Upper lobe of left lung (tissue), 4 donors: Measurements from ENCODE around the gene RPIA.

Experiments used
- CTCF ChIP-seq, 6 experiments: fragments of 450-650 bp in 4 of 6; fragments of 200-600 bp in 2 of 6; sonication (generic) in 2 of 6; IDR thresholded peaks; one replicate each; pipeline ENCODE4 v1.5.1; 2016 to 2019; ENCODE audit warnings: antibody characterized with exemption in 6 of 6
- EP300 ChIP-seq, 4 donors: sonication (generic); formaldehyde crosslinking; IDR thresholded peaks; one replicate each; pipeline ENCODE4 v1.5.1; 2017; ENCODE audit warnings: antibody characterized with exemption in 4 of 4, control low read depth in 2 of 4
- POLR2A ChIP-seq, 4 donors: fragments of 450-650 bp; IDR thresholded peaks; one replicate each; pipeline ENCODE4 v1.5.1; 2016 to 2017; ENCODE audit warnings: antibody characterized with exemption in 4 of 4, mild to moderate bottlenecking in 2 of 4
- POLR2AphosphoS5 ChIP-seq, 2 donors: sonication (generic); formaldehyde crosslinking; IDR thresholded peaks; one replicate each; pipeline ENCODE4 v1.5.1; 2017; ENCODE audit warnings: antibody characterized with exemption in 2 of 2

GRCh38 chr2:88680266-88680902 is 11.1 kb upstream of the RPIA start:
- no peak for TF ChIP-seq CTCF (IDR thresholded peaks at IDR 0.05)
- no peak for TF ChIP-seq EP300 (IDR thresholded peaks at IDR 0.05)
- TF ChIP-seq POLR2A (IDR thresholded peaks at IDR 0.05) = no peak
- TF ChIP-seq POLR2AphosphoS5 (IDR thresholded peaks at IDR 0.05) = no peak
